ENCODE measurements around the gene EXO5. TPM values are rescaled to one million over a fixed set of nuclear protein-coding genes. Genes with fewer than 3 reads are reported as not detected.

EXO5 gene
- total and polyA plus RNA-seq, 2 of the 13 experiments (the other 11 are each of a cell fraction or from before 2014, with no cell fraction given) = 9.9 to 20.5 TPM

DNA sequence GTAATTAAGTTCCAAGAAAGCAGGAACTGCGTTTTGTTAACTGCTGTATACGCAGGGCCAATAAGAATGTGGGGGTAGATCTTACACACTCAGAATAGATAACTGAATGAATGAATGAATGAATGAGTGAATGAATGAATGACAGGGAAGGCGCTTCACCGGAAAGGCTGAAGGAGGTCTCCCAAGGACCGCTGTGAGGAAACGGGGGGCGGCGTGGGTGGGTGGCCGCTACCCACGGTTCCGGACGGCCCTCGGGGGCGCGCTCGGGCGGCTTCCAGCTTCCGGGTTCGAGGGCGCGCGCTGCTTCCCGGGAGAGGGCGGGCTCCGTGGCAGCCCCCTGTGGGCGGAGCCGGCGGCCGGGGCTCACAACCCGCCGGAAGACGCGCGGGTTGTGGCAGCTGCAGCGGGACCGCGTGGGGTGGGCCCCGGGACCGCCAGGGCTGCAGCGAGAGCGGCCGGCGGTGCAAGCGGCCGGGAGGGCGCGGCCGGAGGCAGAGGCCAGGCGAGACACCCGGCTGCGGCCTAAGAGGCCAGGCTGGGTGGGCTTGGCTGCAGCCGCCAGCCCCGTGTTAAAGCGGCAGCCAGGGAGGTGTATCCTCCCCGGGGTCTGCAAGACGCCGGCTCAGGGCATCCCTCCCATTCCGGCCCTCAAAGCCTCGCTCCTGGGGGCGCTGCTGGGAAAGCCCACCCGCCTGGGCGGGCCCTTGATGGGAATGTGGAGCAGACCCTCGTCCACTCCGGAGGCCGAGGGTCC, 31.5 kb upstream of the EXO5 start, which contains the start of gene ZFP69 (continued):
- TF ChIP-seq ARHGAP35 (CRISPR knock-in tag; IDR thresholded peaks at IDR 0.05; ENCODE audit: borderline replicate concordance) (no peak), U2AF1 (optimal IDR thresholded peaks at IDR 0.05; ENCODE audit: low read depth, low read length) (no peak), ZNF589 (CRISPR knock-in tag; conservative IDR thresholded peaks at IDR 0.05) (no peak), YEATS4 (CRISPR knock-in tag; IDR thresholded peaks at IDR 0.05; ENCODE audit: borderline replicate concordance) (peak; percentile 79), WIZ (CRISPR knock-in tag; IDR thresholded peaks at IDR 0.05) (no peak), ZMYM3 (CRISPR knock-in tag; IDR thresholded peaks at IDR 0.05) (peak; percentile 58; the same call in 1 of the 2 replicates), KLF13 (CRISPR knock-in tag; IDR thresholded peaks at IDR 0.05) (no peak), TOPORS (CRISPR knock-in tag; IDR thresholded peaks at IDR 0.05) (0 out of 2 replicates have a peak, but pooled peaks have one; percentile 11), ZNF484 (CRISPR knock-in tag; IDR thresholded peaks at IDR 0.05; ENCODE audit: borderline replicate concordance, low read depth) (no peak), TBP (CRISPR knock-in tag; IDR thresholded peaks at IDR 0.05) (no peak), HHEX (CRISPR knock-in tag; IDR thresholded peaks at IDR 0.05) (no peak), REPIN1 (CRISPR knock-in tag; IDR thresholded peaks at IDR 0.05; ENCODE audit: borderline replicate concordance, low read depth) (no peak), ZNF446 (CRISPR knock-in tag; IDR thresholded peaks at IDR 0.05) (peak; percentile 78; the same call in 1 of the 2 replicates), MAFK (conservative IDR thresholded peaks at IDR 0.05 in 1 of 2, IDR thresholded peaks at IDR 0.05 in 1 of 2; ENCODE audit: low read length in 2 of 2) (no peak), AGO2 (optimal IDR thresholded peaks at IDR 0.05; ENCODE audit: low read depth, low read length) (peak; percentile 42)
- TF ChIP-seq, protein P1, sequence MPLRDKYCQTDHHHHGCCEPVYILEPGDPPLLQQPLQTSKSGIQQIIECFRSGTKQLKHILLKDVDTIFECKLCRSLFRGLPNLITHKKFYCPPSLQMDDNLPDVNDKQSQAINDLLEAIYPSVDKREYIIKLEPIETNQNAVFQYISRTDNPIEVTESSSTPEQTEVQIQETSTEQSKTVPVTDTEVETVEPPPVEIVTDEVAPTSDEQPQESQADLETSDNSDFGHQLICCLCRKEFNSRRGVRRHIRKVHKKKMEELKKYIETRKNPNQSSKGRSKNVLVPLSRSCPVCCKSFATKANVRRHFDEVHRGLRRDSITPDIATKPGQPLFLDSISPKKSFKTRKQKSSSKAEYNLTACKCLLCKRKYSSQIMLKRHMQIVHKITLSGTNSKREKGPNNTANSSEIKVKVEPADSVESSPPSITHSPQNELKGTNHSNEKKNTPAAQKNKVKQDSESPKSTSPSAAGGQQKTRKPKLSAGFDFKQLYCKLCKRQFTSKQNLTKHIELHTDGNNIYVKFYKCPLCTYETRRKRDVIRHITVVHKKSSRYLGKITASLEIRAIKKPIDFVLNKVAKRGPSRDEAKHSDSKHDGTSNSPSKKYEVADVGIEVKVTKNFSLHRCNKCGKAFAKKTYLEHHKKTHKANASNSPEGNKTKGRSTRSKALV (CRISPR knock-in tag; IDR thresholded peaks at IDR 0.05) = no peak
- TF ChIP-seq, protein P2, sequence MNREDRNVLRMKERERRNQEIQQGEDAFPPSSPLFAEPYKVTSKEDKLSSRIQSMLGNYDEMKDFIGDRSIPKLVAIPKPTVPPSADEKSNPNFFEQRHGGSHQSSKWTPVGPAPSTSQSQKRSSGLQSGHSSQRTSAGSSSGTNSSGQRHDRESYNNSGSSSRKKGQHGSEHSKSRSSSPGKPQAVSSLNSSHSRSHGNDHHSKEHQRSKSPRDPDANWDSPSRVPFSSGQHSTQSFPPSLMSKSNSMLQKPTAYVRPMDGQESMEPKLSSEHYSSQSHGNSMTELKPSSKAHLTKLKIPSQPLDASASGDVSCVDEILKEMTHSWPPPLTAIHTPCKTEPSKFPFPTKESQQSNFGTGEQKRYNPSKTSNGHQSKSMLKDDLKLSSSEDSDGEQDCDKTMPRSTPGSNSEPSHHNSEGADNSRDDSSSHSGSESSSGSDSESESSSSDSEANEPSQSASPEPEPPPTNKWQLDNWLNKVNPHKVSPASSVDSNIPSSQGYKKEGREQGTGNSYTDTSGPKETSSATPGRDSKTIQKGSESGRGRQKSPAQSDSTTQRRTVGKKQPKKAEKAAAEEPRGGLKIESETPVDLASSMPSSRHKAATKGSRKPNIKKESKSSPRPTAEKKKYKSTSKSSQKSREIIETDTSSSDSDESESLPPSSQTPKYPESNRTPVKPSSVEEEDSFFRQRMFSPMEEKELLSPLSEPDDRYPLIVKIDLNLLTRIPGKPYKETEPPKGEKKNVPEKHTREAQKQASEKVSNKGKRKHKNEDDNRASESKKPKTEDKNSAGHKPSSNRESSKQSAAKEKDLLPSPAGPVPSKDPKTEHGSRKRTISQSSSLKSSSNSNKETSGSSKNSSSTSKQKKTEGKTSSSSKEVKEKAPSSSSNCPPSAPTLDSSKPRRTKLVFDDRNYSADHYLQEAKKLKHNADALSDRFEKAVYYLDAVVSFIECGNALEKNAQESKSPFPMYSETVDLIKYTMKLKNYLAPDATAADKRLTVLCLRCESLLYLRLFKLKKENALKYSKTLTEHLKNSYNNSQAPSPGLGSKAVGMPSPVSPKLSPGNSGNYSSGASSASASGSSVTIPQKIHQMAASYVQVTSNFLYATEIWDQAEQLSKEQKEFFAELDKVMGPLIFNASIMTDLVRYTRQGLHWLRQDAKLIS (CRISPR knock-in tag; IDR thresholded peaks at IDR 0.05) = no peak
- TF ChIP-seq, protein P3, sequence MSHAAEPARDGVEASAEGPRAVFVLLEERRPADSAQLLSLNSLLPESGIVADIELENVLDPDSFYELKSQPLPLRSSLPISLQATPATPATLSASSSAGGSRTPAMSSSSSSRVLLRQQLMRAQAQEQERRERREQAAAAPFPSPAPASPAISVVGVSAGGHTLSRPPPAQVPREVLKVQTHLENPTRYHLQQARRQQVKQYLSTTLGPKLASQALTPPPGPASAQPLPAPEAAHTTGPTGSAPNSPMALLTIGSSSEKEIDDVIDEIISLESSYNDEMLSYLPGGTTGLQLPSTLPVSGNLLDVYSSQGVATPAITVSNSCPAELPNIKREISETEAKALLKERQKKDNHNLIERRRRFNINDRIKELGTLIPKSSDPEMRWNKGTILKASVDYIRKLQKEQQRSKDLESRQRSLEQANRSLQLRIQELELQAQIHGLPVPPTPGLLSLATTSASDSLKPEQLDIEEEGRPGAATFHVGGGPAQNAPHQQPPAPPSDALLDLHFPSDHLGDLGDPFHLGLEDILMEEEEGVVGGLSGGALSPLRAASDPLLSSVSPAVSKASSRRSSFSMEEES (CRISPR knock-in tag; IDR thresholded peaks at IDR 0.05) = no peak
- TF ChIP-seq, protein P4, sequence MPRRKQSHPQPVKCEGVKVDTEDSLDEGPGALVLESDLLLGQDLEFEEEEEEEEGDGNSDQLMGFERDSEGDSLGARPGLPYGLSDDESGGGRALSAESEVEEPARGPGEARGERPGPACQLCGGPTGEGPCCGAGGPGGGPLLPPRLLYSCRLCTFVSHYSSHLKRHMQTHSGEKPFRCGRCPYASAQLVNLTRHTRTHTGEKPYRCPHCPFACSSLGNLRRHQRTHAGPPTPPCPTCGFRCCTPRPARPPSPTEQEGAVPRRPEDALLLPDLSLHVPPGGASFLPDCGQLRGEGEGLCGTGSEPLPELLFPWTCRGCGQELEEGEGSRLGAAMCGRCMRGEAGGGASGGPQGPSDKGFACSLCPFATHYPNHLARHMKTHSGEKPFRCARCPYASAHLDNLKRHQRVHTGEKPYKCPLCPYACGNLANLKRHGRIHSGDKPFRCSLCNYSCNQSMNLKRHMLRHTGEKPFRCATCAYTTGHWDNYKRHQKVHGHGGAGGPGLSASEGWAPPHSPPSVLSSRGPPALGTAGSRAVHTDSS (CRISPR knock-in tag; conservative IDR thresholded peaks at IDR 0.05) = no peak
- TF ChIP-seq, protein P5, sequence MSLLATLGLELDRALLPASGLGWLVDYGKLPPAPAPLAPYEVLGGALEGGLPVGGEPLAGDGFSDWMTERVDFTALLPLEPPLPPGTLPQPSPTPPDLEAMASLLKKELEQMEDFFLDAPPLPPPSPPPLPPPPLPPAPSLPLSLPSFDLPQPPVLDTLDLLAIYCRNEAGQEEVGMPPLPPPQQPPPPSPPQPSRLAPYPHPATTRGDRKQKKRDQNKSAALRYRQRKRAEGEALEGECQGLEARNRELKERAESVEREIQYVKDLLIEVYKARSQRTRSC (CRISPR knock-in tag; IDR thresholded peaks at IDR 0.05; ENCODE audit: low read depth) = no peak
